Activated CD4-positive, alpha-beta T cell treated with anti-CD3 and anti-CD28 coated beads, Interleukin-2, amount 10 ng/mL, durations not matched to agents 24 days and 14 days (primary cell): ENCODE results near the gene HDGFL3. TPM values are rescaled to one million over a fixed set of nuclear protein-coding genes. Genes with fewer than 3 reads are reported as not detected.
A peak's percentile ranks its signal among the peaks of the same experiment; 100 is the strongest.
"Not testable (repeated sequence)": the region's sequence is repeated elsewhere in the genome, so short reads cannot be mapped to it uniquely, and the experiment has no call there.

Source experiments
- DNase-seq: peaks from one replicate; pipeline ENCODE4 v3.0.0; 2022
- H3K27ac Mint-ChIP-seq: one replicate; pipeline ENCODE4 v1.8.0; 2022; ENCODE audit warnings: mild to moderate bottlenecking, mixed read lengths
- H3K27me3 Mint-ChIP-seq: one replicate; pipeline ENCODE4 v1.8.0; 2022; ENCODE audit warnings: mixed read lengths
- H3K36me3 Mint-ChIP-seq: one replicate; pipeline ENCODE4 v1.8.0; 2022; ENCODE audit warnings: low read depth, mild to moderate bottlenecking, mixed read lengths
- H3K4me1 Mint-ChIP-seq: one replicate; pipeline ENCODE4 v1.8.0; 2021; ENCODE audit warnings: mixed read lengths
- H3K4me3 Mint-ChIP-seq: one replicate; pipeline ENCODE4 v1.8.0; 2022; ENCODE audit warnings: mild to moderate bottlenecking, moderate library complexity, mixed read lengths
- H3K9me3 Mint-ChIP-seq: one replicate; pipeline ENCODE4 v1.8.0; 2021; ENCODE audit warnings: mixed read lengths
- intact Hi-C: fragments of 100-400 bp; cut with micrococcal nuclease; formaldehyde crosslinking; loops from one replicate; pipeline ENCODE4 v1.15.1; 2023
- total RNA-seq: library from RNA; stranded (reverse); gene quantifications from 2 replicates; pipeline ENCODE4 v1.2.3, GENCODE V29; 2022

Gene HDGFL3
- total RNA-seq, 1 donor from 2014 or later, result 34.6 TPM

DNA sequence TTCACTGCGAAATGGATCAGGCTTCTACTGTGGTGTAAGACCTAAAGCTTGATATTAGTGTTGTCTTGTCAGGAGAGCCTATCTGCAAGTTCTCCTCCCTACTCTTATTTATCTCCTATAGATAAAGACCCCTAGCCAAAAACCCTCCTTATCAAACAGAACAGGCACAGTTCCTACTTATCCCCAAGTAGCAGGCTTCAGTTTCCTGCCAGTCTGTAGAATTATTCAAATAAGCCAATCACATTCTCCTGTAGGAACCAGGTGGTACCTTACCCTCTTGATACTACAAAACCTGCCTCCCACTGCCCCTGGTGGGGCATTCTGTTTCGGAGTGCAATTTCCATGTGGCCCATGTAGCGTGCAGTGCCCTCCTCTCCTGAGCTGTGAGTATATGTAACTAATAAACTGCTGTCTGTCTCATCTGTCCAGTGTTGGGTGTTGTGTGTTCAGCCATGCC, 28.7 kb downstream of the HDGFL3 start:
- intact Hi-C loops, result no loop called here
- Mint-ChIP-seq H3K36me3 (peaks cover 3% of the 10 kb centered on the region), H3K27me3 (peaks cover 20% of the 10 kb centered on the region), H3K4me1 (peaks cover 7% of the 10 kb centered on the region), H3K27ac (no peak overlapping the region), H3K4me3 (no peak overlapping the region), H3K9me3 (no peaks in the 10 kb centered on the region)
- DNase-seq, result no peak

DNA sequence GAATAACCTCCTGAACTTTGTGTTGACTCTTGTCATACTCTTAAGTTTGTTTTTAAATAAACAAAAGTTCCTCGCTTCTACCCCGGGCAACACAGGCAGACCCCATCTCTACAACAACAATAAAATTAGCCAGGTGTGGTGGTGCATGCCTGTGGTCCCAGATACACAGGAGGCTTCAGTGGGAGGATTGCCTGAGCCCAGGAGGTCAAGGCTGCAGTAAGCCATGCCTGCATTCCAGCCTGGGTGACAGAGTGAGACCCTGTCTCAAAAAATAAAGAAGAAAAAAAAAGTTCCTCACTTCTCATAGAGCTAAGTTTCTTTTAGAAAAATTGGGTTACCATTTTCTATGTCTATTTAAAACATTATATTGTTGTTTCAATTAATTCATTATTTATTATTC, 29.2 kb downstream of the HDGFL3 start:
- Mint-ChIP-seq H3K27ac (no peak overlapping the region), H3K36me3 (peaks cover 3% of the 10 kb centered on the region), H3K9me3 (no peaks in the 10 kb centered on the region), H3K4me1 (peaks cover 7% of the 10 kb centered on the region), H3K27me3 (peaks cover 23% of the 10 kb centered on the region), H3K4me3 (no peak overlapping the region)
- DNase-seq, result no peak
- intact Hi-C loops, result no loop called here

DNA sequence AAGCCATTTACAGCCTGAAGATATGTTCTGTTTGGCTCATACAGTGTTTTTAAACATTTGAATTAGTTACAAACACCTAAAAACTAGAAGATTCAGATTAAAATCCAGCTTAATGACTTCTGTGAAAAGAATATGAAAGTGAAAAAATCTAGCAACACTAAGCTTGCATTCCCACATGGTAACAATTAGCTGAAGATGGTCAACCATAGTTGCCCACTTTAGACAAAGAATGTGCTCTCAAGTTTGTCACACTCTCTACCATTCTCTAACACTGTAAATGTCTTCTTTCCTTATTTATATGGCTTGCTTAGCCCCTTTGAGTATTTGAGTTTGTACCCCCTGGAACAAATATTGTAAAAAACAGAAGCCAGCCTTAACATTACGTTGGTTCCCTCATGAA, 32.7 kb downstream of the HDGFL3 start:
- H3K4me3 Mint-ChIP-seq, result no peak overlapping the region
- no peaks in the 10 kb centered on the region for H3K9me3 Mint-ChIP-seq
- peaks cover 9% of the 10 kb centered on the region for H3K36me3 Mint-ChIP-seq
- peaks cover 30% of the 10 kb centered on the region for H3K27me3 Mint-ChIP-seq
- no peak overlapping the region for H3K27ac Mint-ChIP-seq
- intact Hi-C loops, result no loop called here
- DNase-seq, result no peak
- peaks cover 13% of the 10 kb centered on the region for H3K4me1 Mint-ChIP-seq

DNA sequence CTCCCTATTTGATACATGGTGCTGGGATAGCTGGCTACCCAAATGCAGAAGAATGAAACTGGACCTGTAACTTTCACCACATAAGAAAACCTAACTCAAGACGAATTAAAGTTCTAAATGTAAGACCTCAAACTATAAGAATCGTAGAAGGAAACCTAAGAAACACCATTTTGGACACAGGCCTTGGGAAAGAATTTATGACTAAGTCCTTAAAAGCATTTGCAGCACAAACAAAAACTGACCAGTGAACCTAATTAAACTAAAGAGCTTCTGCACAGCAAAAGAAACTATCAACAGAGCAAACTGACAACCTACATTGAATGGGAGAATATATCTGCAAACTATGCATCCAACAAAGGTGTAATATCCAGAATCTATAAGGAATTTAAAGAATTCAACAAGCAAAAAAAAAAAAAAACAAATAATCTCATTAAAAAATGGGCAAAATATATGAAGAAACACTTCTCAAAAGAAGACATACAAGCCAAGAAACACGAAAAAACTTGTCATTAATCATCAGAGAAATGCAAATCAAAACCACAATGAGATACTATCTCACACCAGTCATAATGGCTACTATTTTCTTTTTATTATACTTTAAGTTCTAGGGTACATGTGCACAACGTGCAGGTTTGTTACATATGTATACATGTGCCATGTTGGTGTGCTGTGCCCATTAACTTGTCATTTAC, 37.0 kb downstream of the HDGFL3 start:
- Mint-ChIP-seq H3K4me1 (peaks cover 16% of the 10 kb centered on the region), H3K27me3 (peaks cover 24% of the 10 kb centered on the region), H3K9me3 (peaks cover 26% of the 10 kb centered on the region), H3K27ac (no peak overlapping the region), H3K4me3 (no peak overlapping the region), H3K36me3 (peaks cover 30% of the 10 kb centered on the region)
- DNase-seq, result no peak
- intact Hi-C loops, result no loop called here

DNA sequence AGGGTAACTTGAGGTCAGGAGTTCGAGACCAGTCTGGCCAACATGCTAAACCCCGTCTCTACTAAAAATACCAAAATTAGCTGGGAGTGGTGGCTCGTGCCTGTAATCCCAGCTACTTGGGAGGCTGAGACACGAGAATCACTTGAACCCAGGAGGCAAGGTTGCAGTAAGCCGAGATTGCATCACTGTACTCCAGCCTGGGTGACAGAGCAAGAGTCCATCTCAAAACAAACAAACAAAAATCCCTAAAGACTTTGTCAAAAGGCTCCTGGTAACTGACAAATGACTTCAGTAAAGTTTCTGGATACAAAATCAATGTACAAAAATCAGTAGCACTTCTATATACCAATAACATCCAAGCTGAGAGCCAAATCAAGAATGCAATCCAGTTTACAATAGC, 38.0 kb downstream of the HDGFL3 start:
- intact Hi-C loops, H3K27ac Mint-ChIP-seq, DNase-seq, H3K4me3 Mint-ChIP-seq: not testable (repeated sequence)
- Mint-ChIP-seq H3K36me3 (peaks cover 33% of the 10 kb centered on the region), H3K9me3 (peaks cover 26% of the 10 kb centered on the region), H3K27me3 (peaks cover 23% of the 10 kb centered on the region), H3K4me1 (peaks cover 21% of the 10 kb centered on the region)

DNA sequence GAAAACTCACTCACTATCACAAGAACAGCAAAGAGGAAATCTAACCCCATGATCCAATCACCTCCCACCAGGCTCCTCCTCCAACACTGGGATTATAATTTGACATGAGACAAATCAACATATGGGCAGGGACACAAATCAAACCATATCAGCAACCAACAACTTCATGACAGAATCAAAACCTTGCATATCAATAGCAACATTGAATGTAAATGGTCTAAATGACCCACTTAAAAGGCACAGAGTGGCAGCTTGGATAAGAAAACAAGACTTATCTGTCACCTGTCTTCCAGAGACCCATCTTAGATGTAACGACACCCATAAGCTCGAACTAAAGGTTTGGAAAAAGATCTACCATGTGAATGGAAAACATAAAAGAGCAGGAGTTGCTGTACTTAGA, 40.8 kb downstream of the HDGFL3 start:
- peaks cover 26% of the 10 kb centered on the region for H3K9me3 Mint-ChIP-seq
- H3K27me3 Mint-ChIP-seq, result peaks cover 15% of the 10 kb centered on the region
- H3K36me3 Mint-ChIP-seq, result peaks cover 36% of the 10 kb centered on the region
- intact Hi-C loops, result no loop called here
- H3K4me3 Mint-ChIP-seq, result no peak overlapping the region
- no peak overlapping the region for H3K27ac Mint-ChIP-seq
- no peak for DNase-seq
- H3K4me1 Mint-ChIP-seq, result peaks cover 35% of the 10 kb centered on the region

DNA sequence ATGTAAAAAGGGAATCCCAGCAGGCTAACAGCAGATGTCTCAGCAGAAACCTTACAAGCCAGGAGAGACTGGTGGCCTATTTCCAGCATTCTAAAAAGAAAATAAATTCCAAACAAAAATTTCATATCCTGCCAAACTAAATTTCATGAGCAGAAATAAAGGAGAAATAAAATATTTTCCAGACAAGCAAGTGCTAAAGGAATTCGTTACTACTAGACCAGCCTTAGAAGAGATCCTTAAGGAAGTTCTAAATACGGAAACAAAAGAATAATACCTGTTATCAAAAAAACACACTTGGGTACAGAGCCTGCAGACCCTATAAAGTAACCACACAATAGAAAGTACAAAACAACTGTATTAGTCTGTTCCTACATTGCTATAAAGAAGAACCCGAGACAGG, 41.4 kb downstream of the HDGFL3 start:
- Mint-ChIP-seq H3K27me3 (peaks cover 14% of the 10 kb centered on the region), H3K9me3 (peaks cover 26% of the 10 kb centered on the region), H3K4me1 (peaks cover 35% of the 10 kb centered on the region), H3K36me3 (peaks cover 34% of the 10 kb centered on the region), H3K27ac (no peak overlapping the region), H3K4me3 (no peak overlapping the region)
- intact Hi-C loops, result no loop called here
- DNase-seq, result no peak

DNA sequence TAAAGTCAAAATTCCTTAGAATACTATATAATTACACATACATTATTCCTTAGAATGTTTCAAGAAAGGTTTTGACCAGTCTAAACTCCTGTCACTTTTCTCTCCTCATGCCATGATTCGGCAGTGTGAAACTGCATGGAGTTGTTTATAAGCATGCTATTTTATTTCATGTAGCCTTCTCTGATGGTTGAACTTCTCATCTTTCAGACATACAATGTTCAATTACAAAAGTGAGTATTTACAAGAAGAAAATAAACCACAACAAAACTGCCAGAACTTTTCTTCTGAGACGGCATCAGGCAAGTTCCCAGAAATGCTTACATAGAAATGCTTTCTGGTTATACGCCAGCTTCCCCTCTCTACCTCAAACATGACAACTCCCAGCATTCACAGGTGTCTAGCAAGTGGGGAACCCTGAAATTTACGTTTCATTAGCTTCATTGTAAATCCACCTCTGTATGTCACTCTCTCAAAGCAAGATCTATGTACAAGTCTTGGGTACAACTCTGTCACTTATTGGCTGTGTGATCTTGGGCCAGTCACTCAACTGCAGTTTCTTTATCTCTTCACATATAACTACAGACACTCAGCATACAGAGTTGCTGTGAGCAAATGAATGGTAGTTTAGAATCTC, 42.7 kb downstream of the HDGFL3 start:
- DNase-seq, result peak; percentile 84
- Mint-ChIP-seq H3K27me3 (peaks cover 13% of the 10 kb centered on the region), H3K27ac (peak overlapping the region; percentile 91), H3K4me3 (peak overlapping the region; percentile 67), H3K4me1 (peaks cover 29% of the 10 kb centered on the region), H3K9me3 (peaks cover 26% of the 10 kb centered on the region), H3K36me3 (peaks cover 39% of the 10 kb centered on the region)
- intact Hi-C loops, result loop anchor here (1.0 to 2.0 kb wide), 2 partner anchors 34 to 98 kb away; partner anchors contain the start of gene BTBD1

DNA sequence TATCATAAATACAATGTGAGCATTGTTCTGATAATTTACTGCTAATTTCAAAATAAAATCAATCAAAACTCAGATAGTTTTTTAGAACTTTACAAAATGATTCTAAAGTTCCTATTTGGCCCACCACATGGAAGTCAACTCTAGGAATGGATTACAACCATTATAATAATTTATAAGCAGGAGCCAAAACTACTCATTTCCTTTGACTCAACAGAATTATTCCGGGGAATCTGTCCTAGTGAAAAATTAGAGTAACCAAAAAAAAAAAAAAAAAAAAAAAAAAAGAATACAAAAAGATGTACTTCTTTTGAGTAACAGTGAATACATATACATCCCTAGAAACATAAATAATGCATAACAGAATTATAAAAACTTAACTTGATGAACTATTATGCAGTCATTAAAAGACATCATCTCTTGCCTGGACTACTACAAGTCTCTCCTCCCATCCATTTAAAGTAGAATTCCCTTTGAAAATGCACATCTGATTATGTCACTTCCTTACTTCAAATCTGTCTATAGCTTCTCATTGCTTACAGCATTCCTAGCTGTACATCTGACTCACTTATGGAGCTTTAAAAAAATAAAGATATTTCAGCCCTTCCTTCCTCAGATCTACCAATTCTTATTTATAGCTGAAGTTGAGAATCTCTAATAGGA, 43.4 kb downstream of the HDGFL3 start:
- Mint-ChIP-seq H3K4me3 (peak overlapping the region; percentile 67), H3K9me3 (peaks cover 26% of the 10 kb centered on the region), H3K4me1 (peaks cover 31% of the 10 kb centered on the region), H3K27me3 (peaks cover 17% of the 10 kb centered on the region), H3K36me3 (peaks cover 41% of the 10 kb centered on the region), H3K27ac (peak overlapping the region; percentile 91)
- no peak for DNase-seq
- intact Hi-C loops, result loop anchor here (2.0 kb wide), 1 partner anchor 97 kb away; the partner anchor contains the start of gene BTBD1

DNA sequence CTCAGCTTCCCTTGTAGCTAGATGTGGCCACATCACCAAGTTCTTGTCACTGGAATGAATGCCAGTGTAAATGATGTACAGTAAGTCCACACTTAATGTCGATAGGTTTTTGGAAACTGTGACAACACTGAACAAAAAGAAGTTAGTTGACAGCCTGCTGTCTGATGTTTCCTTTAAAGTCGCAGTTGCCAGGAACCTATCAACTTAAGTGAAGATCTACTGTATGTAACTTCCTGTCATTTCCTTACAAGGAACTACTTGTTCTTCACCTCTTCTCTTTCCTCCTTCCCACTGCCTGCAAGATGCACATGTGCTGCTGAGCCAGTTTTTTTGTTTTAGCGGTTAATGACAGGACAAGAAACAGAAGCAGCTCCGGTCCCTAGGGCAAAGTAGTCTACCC, 44.6 kb downstream of the HDGFL3 start:
- Mint-ChIP-seq H3K27me3 (peaks cover 13% of the 10 kb centered on the region), H3K4me3 (peak overlapping the region; percentile 41)
- intact Hi-C loops, result no loop called here

DNA sequence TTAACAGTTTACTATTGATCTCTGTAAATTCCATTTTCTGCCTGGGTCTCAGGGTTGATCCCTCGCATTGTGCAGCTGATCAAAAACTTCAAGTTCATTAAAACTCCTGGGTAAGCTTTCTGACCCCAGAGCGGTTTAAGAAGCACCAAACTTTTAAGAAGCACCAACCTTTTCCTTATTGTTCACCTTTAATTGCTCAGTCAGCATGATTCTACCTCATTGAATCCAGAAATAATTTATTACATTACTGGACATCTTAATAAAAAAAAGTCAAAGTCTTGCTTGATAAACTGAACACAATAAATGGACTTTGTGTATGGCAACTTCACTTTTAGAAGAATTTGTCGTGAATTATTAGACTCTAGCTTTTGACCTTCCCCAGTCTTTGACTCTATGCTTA, 46.9 kb downstream of the HDGFL3 start:
- no peak overlapping the region for H3K4me3 Mint-ChIP-seq
- intact Hi-C loops, result no loop called here
- peaks cover 14% of the 10 kb centered on the region for H3K27me3 Mint-ChIP-seq

More for the DNA sequence above, 44.6 kb downstream of the HDGFL3 start:
- peaks cover 14% of the 10 kb centered on the region for H3K9me3 Mint-ChIP-seq
- H3K36me3 Mint-ChIP-seq, result peaks cover 35% of the 10 kb centered on the region
- peak overlapping the region; percentile 71 for H3K27ac Mint-ChIP-seq
- H3K4me1 Mint-ChIP-seq, result peaks cover 33% of the 10 kb centered on the region
- DNase-seq, result peak; percentile 74

DNA sequence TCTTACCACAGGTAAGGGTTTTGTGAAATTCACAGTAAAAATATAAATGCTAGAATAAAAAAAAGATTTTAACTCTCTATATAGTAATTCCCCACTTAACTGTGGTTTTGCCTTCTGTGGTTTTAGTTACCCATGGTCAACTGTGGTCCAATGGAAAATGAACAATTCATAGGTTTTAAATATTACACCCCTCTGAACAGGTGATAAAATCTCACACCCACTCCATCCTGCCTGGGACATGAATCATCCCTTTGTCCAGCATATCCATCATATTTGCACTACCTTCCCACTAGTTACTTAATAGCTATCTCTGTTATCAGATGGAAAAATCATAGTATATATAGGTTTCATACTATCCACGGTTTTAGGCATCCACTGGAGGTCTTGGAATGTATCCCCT, 49.2 kb downstream of the HDGFL3 start:
- Mint-ChIP-seq H3K4me3 (no peak overlapping the region), H3K4me1 (peaks cover 19% of the 10 kb centered on the region)

More for the DNA sequence above, 46.9 kb downstream of the HDGFL3 start:
- peaks cover 29% of the 10 kb centered on the region for H3K36me3 Mint-ChIP-seq
- no peak for DNase-seq
- H3K4me1 Mint-ChIP-seq, result peaks cover 34% of the 10 kb centered on the region
- no peaks in the 10 kb centered on the region for H3K9me3 Mint-ChIP-seq
- no peak overlapping the region for H3K27ac Mint-ChIP-seq

DNA sequence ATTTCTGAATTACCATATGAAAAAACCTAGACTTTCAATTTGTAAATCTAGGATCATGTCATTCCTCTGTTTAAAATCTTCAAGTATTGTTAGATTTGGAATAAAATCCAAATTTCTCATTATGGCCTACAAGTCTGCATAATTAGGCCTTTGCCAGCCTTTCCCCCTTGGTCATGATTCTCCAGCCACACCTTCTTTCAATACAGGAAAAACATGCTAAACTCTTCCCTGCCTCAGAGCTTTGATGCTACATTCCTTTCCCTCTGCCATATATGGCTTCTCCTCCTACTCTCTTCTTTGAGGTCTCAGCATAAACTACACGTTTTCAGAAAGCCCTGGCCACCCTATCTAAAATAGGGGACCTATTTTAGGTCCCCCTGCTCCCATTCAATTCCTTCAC, 51.7 kb downstream of the HDGFL3 start:
- Mint-ChIP-seq H3K4me1 (peaks cover 10% of the 10 kb centered on the region), H3K27ac (no peak overlapping the region), H3K27me3 (peaks cover 12% of the 10 kb centered on the region), H3K9me3 (no peaks in the 10 kb centered on the region), H3K36me3 (peaks cover 21% of the 10 kb centered on the region), H3K4me3 (no peak overlapping the region)
- intact Hi-C loops, result no loop called here
- DNase-seq, result no peak

More for the DNA sequence above, 49.2 kb downstream of the HDGFL3 start:
- Mint-ChIP-seq H3K36me3 (peaks cover 24% of the 10 kb centered on the region), H3K9me3 (no peaks in the 10 kb centered on the region), H3K27ac (no peak overlapping the region), H3K27me3 (peaks cover 14% of the 10 kb centered on the region)
- intact Hi-C loops, result no loop called here
- DNase-seq, result no peak

DNA sequence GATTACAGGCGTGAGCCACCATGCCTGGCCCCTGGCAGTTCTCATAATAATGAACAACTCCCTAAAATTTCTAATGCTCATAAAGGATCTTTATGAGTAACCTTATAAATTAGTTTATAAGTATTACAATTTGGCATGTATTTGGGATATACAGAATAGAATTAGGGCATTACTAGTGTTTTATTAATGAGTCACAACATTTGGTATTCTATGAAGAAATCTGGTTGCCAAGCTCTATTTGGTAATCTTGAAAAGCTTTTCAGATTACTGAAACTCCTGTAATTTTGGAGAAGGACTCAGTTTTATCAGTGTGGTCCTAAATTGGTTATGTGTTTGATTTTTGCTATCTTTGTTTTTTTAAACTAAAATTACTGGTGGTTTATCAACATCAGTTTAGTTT, 54.3 kb downstream of the HDGFL3 start:
- no peak overlapping the region for H3K27ac Mint-ChIP-seq
- intact Hi-C loops, result no loop called here

More for the DNA sequence above, 54.3 kb downstream of the HDGFL3 start:
- Mint-ChIP-seq H3K9me3 (no peaks in the 10 kb centered on the region), H3K36me3 (peaks cover 17% of the 10 kb centered on the region), H3K4me3 (no peak overlapping the region), H3K4me1 (peaks cover 5% of the 10 kb centered on the region), H3K27me3 (peaks cover 17% of the 10 kb centered on the region)
- DNase-seq, result no peak
